ENCODE data around the gene CA11. TPM values are rescaled to one million over a fixed set of nuclear protein-coding genes. Genes with fewer than 3 reads are reported as not detected.

The CA11 gene
- total and polyA plus RNA-seq, 3 experiments from 2014 or later: 8.3 to 13.0 (median 12.7) TPM

DNA sequence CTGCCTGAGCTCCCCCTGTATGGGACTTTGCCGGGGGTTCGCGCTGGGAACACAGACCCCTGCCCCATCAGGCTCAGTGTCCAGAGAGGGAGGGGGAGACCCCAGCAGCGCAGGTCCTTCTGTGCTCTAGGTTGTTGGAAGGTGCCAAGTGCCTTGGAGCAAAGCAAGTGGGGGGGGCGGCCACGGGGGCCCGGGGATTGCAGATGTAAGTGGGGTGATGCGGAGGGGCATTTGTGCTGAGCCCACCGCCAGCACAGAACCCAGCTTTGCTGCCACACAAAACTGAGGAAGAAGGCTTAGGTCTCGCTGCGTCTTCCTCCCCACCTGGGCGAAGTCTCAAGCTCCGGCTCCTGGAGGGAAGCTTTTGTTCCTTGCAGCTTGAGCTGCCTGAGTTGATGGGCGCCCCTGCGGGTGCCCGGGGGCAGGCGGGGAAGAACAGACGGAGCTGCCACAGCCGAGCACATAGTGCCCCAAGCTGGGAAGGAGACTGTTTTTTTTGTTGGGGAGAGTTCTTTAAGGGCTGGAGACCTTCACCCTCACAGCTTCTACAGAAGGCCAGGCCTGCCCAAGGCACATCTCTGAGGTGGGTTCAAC is 28.3 kb upstream of the CA11 start:
- no peaks in the 10 kb centered on the region for H3K36me3 ChIP-seq (ENCODE audit: insufficient read depth, low read length)
- Mint-ChIP-seq H3K27me3 (peaks cover 0 to 1% of the 10 kb centered on the region in 2 donors), H3K36me3 (peaks cover 0 to 1% (median 0%) of the 10 kb centered on the region in 3 donors), H3K9me3 (peaks cover 0 to 2% (median 0%) of the 10 kb centered on the region in 5 donors), H3K4me1 (peaks cover 5 to 8% (median 7%) of the 10 kb centered on the region in 3 donors), H3K27ac (no peak overlapping the region), H3K4me3 (no peak overlapping the region)
- H3K27me3 ChIP-seq (ENCODE audit: insufficient read depth, low read length, poor library complexity, severe bottlenecking): no peaks in the 10 kb centered on the region
- no peaks in the 10 kb centered on the region for H3K9me3 ChIP-seq (ENCODE audit: low read length)
- no peak overlapping the region for H3K4me3 ChIP-seq (ENCODE audit: low read length)
- ChIA-PET POLR2A (interaction anchor here (1.0 kb wide), 1 partner anchor 28 kb away, joined by 4 read pairs; the partner anchor contains the start of gene CA11), CTCF (interaction anchor here (0.6 to 4.7 kb wide), 11 partner anchors 8 to 180 kb away, joined by 3 to 34 read pairs (median 4); partner anchors contain the start of gene CA11)
- H3K4me1 ChIP-seq (ENCODE audit: insufficient read depth, low read length): peaks cover 9% of the 10 kb centered on the region
- DNase-seq: no peak
- H3K27ac ChIP-seq (ENCODE audit: low read depth, low read length): no peak overlapping the region

DNA sequence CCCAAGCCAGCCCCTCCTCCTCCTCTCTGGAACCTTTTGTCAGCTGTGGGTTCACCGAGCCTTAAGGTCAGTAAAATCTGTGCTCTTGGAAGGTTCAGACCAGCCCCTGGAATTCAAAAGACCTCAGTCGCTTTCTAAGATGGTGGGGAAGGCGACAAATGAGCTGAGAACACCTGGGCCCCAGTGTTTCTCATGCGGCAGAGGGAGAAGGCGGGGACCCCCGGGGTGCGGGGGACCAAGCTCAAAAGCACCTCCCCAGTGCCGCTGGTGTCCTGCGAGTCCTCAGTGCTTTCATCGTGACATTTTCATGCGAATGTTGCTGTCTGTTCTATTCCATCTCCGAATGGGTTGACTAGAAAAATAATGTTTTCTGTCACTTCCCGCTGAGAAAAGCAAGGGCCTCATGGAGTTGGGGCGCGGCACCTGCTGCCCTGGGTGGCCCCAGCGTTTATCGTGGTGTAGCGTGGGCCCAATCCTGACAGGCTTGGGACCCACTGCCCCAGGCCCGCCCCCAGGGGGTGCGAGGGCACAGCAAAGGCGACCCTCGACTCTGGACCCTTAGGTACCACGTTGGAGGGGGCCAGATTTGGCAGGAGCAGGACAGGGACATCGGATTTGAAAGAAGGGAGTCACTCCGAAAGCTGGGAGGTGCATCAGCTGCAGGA is 27.6 kb upstream of the CA11 start:
- peaks cover 9% of the 10 kb centered on the region for H3K4me1 ChIP-seq (ENCODE audit: insufficient read depth, low read length)
- no peak overlapping the region for H3K4me3 ChIP-seq (ENCODE audit: low read length)
- H3K9me3 Mint-ChIP-seq: peaks cover 0 to 2% (median 0%) of the 10 kb centered on the region in 5 donors
- ChIA-PET POLR2A (interaction anchor here (1.0 kb wide), 1 partner anchor 28 kb away, joined by 4 read pairs; the partner anchor contains the start of gene CA11), CTCF (interaction anchor here (1.1 to 4.7 kb wide), 3 partner anchors 11 to 40 kb away, joined by 3 to 34 read pairs (median 4); partner anchors contain the start of gene CA11)
- H3K27ac Mint-ChIP-seq: no peak overlapping the region
- DNase-seq: no peak
- H3K27ac ChIP-seq (ENCODE audit: low read depth, low read length): no peak overlapping the region
- no peaks in the 10 kb centered on the region for H3K27me3 ChIP-seq (ENCODE audit: insufficient read depth, low read length, poor library complexity, severe bottlenecking)
- H3K9me3 ChIP-seq (ENCODE audit: low read length): no peaks in the 10 kb centered on the region
- H3K4me3 Mint-ChIP-seq: no peak overlapping the region
- H3K36me3 Mint-ChIP-seq: peaks cover 0 to 1% (median 0%) of the 10 kb centered on the region in 3 donors
- H3K27me3 Mint-ChIP-seq: peaks cover 0 to 1% of the 10 kb centered on the region in 2 donors
- peaks cover 5 to 8% (median 7%) of the 10 kb centered on the region in 3 donors for H3K4me1 Mint-ChIP-seq
- no peaks in the 10 kb centered on the region for H3K36me3 ChIP-seq (ENCODE audit: insufficient read depth, low read length)

DNA sequence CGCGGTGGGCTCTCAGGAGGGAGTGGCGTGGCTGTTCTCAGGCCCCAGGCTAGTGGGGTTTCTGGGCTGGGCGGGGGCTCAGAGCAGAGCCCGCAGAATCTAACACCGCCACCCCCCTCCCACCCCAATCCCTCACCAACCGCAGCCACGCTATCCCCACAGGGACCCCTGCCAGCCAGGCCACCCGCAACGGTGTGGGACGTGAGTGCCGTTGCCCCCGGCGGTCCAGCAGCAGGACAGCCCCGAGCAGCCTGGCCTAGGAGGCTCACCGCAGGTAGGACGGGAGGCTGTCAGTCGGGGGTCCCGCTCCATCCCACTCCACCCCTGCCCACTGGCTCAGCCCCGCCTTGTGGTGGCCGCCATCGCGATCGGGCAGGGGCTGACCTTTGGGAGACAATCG is 27.0 kb upstream of the CA11 start, which contains the start of gene NTN5:
Gene NTN5 (minus strand): TSS at position 24 of the 400 bp plus-strand sequence. CDS start 2,031 bp downstream, outside the sequence.
- CTCF ChIA-PET: no interaction called here
- Histone ChIP-seq H3K9me3 (ENCODE audit: low read length) (no peaks in the 10 kb centered on the region), H3K36me3 (ENCODE audit: insufficient read depth, low read length) (no peaks in the 10 kb centered on the region), H3K27ac (ENCODE audit: low read depth, low read length) (no peak within 1 kb of the TSS), H3K27me3 (ENCODE audit: insufficient read depth, low read length, poor library complexity, severe bottlenecking) (no peaks in the 10 kb centered on the region), H3K4me3 (ENCODE audit: low read length) (no peak within 1 kb of the TSS), H3K4me1 (ENCODE audit: insufficient read depth, low read length) (peaks cover 9% of the 10 kb centered on the region)
- Mint-ChIP-seq H3K4me1 (peaks cover 5 to 8% (median 7%) of the 10 kb centered on the region in 3 donors), H3K27me3 (peaks cover 0 to 1% of the 10 kb centered on the region in 2 donors), H3K27ac (peak within 1 kb of the TSS in 2 of 8 donors; percentile 47), H3K9me3 (peaks cover 0 to 2% (median 0%) of the 10 kb centered on the region in 5 donors), H3K36me3 (peaks cover 0 to 1% (median 0%) of the 10 kb centered on the region in 3 donors), H3K4me3 (no peak within 1 kb of the TSS)
- POLR2A ChIA-PET: no interaction called here
- DNase-seq: no peak

DNA sequence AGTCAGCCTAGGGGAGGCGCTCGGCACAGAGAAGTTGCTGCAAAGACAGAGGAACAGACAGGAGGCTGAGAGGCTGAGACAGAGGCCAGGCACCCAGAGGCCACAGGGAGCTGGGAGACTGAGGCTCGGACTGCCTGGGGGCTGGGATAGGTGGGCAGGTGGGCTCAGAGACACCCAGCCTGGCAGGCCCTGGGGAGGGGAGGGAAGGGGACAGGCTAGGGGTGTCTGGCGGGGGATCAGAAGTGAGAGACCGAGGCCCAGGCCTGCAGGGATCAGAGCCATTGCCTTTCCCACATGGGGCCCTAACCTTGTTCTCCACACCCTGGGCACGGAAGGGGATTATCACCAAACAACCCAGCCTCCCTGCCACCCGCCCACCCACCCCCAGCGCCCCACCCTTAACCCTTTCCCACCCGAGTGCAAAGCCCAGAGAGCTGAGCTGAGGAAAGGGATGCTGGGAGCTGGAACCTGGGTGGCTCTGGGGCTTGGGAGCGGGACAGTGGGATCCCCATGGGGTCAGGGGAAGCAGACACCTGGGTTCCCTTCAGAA is 25.5 kb upstream of the CA11 start:
- no peak for DNase-seq
- Mint-ChIP-seq H3K9me3 (peaks cover 0 to 2% (median 0%) of the 10 kb centered on the region in 5 donors), H3K36me3 (peaks cover 0 to 1% (median 0%) of the 10 kb centered on the region in 3 donors), H3K4me3 (no peak overlapping the region), H3K27me3 (peaks cover 0 to 1% of the 10 kb centered on the region in 2 donors), H3K4me1 (peaks cover 5 to 8% (median 7%) of the 10 kb centered on the region in 3 donors), H3K27ac (peak overlapping the region in 1 of 8 donors; percentile 29)
- Histone ChIP-seq H3K4me1 (ENCODE audit: insufficient read depth, low read length) (peaks cover 9% of the 10 kb centered on the region), H3K36me3 (ENCODE audit: insufficient read depth, low read length) (no peaks in the 10 kb centered on the region), H3K27ac (ENCODE audit: low read depth, low read length) (no peak overlapping the region), H3K4me3 (ENCODE audit: low read length) (no peak overlapping the region), H3K27me3 (ENCODE audit: insufficient read depth, low read length, poor library complexity, severe bottlenecking) (no peaks in the 10 kb centered on the region), H3K9me3 (ENCODE audit: low read length) (no peaks in the 10 kb centered on the region)
- POLR2A ChIA-PET: interaction anchor here (0.6 kb wide), 1 partner anchor 302 kb away, joined by 4 read pairs; no protein-coding TSS in a partner anchor
- CTCF ChIA-PET: no interaction called here

DNA sequence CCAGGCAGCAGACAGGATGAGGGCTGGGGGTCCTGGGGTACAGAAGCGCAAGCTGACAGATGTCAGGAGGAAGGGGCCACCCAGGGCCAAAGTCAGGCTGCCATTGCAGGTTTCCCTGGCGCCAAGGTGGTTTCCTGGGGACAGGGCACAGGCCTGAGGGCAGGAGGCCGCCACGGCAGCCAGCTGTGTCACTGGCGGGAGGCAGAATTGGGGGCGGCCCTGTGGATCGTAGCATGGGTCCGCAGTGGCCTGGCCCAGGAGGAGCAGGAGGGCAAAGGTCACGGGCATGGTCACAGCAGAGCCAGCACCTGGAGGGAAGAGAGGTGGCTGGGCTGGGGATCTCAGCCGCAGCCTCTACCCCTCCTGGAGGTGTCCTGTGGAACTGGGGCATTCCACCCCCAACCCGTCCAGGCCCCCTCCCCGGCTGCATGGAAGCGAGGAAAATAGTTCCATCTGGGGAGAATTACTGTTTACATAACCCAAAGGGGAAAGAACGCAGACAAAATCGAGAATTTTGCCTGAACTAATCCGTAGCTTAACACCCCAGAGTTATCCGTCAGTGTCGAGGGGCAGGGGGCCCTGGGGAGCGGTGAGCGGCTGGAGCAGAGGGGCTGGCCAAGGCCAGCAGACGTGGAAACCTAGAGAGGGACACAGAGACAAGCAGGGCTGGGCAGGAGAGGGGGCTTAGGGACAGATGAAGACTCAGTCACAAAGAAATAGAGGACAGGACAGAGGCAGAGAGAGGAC is 24.9 kb upstream of the CA11 start:
- DNase-seq: no peak
- Histone ChIP-seq H3K4me1 (ENCODE audit: insufficient read depth, low read length) (peaks cover 9% of the 10 kb centered on the region), H3K27me3 (ENCODE audit: insufficient read depth, low read length, poor library complexity, severe bottlenecking) (no peaks in the 10 kb centered on the region), H3K4me3 (ENCODE audit: low read length) (no peak overlapping the region), H3K9me3 (ENCODE audit: low read length) (no peaks in the 10 kb centered on the region), H3K27ac (ENCODE audit: low read depth, low read length) (no peak overlapping the region), H3K36me3 (ENCODE audit: insufficient read depth, low read length) (no peaks in the 10 kb centered on the region)
- ChIA-PET POLR2A (interaction anchor here (0.6 kb wide), 2 partner anchors 56 to 302 kb away, joined by 3 to 4 read pairs; no protein-coding TSS in a partner anchor), CTCF (no interaction called here)
- peaks cover 0 to 1% of the 10 kb centered on the region in 2 donors for H3K27me3 Mint-ChIP-seq
- H3K9me3 Mint-ChIP-seq: peaks cover 0 to 2% (median 0%) of the 10 kb centered on the region in 5 donors
- peaks cover 0 to 1% (median 0%) of the 10 kb centered on the region in 3 donors for H3K36me3 Mint-ChIP-seq
- H3K4me1 Mint-ChIP-seq: peaks cover 5 to 8% (median 7%) of the 10 kb centered on the region in 3 donors
- peak overlapping the region in 1 of 8 donors; percentile 29 for H3K27ac Mint-ChIP-seq
- H3K4me3 Mint-ChIP-seq: no peak overlapping the region

DNA sequence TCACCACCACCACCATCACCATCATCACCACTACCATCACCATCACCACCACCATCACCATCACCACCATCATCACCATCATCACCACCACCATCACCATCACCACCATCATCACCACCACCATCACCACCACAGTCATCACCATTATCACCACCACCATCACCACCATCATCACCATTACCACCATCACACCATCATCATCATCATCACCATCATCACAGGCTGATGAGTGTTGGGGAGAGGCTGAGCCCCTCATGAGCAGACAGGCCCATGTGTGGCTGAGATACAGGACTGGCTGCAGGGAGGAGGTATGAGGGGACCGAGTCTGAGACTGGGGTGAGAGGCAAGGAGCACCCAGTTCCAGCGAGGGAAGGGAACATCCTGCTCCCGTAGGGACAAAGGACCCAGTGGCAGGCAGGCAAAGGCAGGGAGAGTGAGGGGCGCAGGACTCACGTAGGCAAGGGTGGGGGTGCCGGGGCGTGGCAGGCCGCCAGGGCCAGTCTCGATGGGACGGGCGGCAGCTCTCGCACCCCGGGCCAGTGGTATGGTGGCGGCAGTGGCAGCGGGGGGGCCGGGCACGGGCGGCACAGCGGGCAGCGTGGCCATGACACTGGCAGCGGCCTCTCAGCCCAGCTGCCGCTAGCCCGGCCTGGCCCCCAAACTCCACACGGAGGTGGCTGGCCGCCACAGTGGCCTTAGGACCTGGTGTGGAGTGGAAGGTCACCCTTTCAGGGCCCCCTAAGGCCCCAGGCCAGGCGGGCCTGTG is 24.1 kb upstream of the CA11 start:
- peak overlapping the region in 5 of 8 donors; percentile 5 to 94 (median 54) for H3K27ac Mint-ChIP-seq
- no peaks in the 10 kb centered on the region for H3K27me3 ChIP-seq (ENCODE audit: insufficient read depth, low read length, poor library complexity, severe bottlenecking)
- peaks cover 0 to 2% (median 0%) of the 10 kb centered on the region in 5 donors for H3K9me3 Mint-ChIP-seq
- no peaks in the 10 kb centered on the region for H3K36me3 ChIP-seq (ENCODE audit: insufficient read depth, low read length)
- H3K4me1 ChIP-seq (ENCODE audit: insufficient read depth, low read length): peaks cover 2% of the 10 kb centered on the region
- H3K4me3 ChIP-seq (ENCODE audit: low read length): no peak overlapping the region
- H3K4me1 Mint-ChIP-seq: peaks cover under 1 to 2% (median 2%) of the 10 kb centered on the region in 3 donors
- H3K36me3 Mint-ChIP-seq: peaks cover 0 to 1% (median 0%) of the 10 kb centered on the region in 3 donors
- CTCF ChIA-PET: no interaction called here
- no peak overlapping the region for H3K27ac ChIP-seq (ENCODE audit: low read depth, low read length)
- H3K27me3 Mint-ChIP-seq: no peaks in the 10 kb centered on the region
- no peak overlapping the region for H3K4me3 Mint-ChIP-seq
- no peak for DNase-seq
- POLR2A ChIA-PET: interaction anchor here (0.6 kb wide), 1 partner anchor 57 kb away, joined by 3 read pairs; no protein-coding TSS in a partner anchor
- H3K9me3 ChIP-seq (ENCODE audit: low read length): no peaks in the 10 kb centered on the region

DNA sequence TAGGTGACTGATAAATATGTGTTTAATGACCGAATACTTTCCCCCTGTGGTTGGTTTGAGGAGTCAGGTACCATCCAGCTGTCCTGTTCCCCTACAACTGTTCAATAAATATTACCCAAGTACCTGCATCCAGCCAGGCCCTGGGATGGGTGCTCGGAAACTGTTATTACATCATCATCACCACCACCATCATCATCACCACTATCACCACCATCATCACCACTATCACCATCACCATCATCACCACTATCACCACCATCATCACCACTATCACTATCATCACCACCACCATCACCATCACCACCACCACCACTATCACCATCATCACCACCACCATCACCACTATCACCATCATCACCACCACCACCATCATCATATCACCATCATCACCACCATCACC is 22.8 kb upstream of the CA11 start:
- Mint-ChIP-seq H3K36me3 (peaks cover 0 to 1% (median 0%) of the 10 kb centered on the region in 3 donors), H3K27me3 (no peaks in the 10 kb centered on the region), H3K9me3 (peaks cover 0 to 2% (median 0%) of the 10 kb centered on the region in 5 donors), H3K4me1 (no peaks in the 10 kb centered on the region), H3K27ac (peak overlapping the region in 3 of 8 donors; percentile 47 to 97 (median 91)), H3K4me3 (no peak overlapping the region)
- DNase-seq: no peak
- Histone ChIP-seq H3K27me3 (ENCODE audit: insufficient read depth, low read length, poor library complexity, severe bottlenecking) (no peaks in the 10 kb centered on the region), H3K27ac (ENCODE audit: low read depth, low read length) (no peak overlapping the region), H3K36me3 (ENCODE audit: insufficient read depth, low read length) (no peaks in the 10 kb centered on the region), H3K9me3 (ENCODE audit: low read length) (no peaks in the 10 kb centered on the region), H3K4me3 (ENCODE audit: low read length) (no peak overlapping the region), H3K4me1 (ENCODE audit: insufficient read depth, low read length) (no peaks in the 10 kb centered on the region)
- ChIA-PET POLR2A (no interaction called here), CTCF (no interaction called here)

Data from CD8-positive, alpha-beta memory T cell (primary cell).